ENCODE data around the gene AKIRIN1.
"Not testable (repeated sequence)": the region's sequence is repeated elsewhere in the genome, so short reads cannot be mapped to it uniquely, and the experiment has no call there.

AKIRIN1 gene

DNA sequence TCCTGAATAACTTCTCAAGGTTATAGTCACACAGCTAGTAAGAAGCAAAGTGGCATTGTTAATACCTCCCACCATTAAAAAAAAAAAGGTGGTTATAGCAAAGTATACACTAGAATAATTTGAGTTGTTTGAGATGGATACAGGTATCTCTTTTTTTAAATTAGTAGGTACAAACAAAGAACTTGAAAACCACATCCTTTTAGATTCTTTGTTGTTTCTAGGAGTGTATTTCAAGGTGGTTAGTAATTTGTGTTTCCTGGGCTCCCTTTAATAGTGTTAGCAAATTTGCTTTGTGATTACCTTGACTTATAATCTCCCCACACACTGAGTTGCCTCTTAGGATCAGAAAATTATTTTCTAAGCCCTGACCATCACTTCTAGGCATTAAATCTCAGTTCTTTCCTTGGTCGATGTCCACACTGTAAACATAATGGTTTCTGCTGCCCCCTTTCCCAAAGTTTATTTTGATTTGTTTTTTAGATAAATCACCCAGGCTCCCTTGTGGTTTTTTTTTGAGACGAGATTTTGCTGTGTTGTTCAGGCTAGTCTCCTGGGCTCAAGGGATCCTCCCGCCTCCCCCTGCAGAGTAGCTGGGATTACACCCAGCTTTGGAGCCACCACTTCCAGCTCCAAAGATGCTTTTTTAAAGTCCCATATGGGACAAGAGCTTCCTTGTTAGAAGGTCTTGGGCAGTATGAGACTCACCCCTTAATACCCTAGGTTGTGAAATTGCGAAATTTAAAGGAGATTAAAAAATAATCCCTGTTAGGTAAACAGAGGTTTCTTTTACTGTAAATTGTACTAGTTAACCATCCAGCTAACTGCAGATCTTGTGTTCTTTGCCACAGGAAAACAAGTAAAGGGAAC, 6.2 kb downstream of the AKIRIN1 start:
- DNase-seq, result no peak

DNA sequence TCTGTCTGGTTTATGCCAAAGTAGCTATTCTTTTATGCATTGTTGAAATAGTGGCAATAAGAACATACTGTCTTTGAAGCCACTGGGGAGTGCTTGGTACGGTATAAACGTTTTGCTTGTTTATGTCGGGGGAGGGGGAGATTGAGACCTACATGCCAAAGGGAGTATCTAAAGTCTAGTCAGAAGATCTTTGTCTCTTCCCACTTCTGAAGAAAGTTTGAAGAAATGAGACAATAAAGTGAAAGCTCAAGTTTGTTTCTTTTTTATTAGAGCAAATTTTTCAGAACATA, 6.8 kb downstream of the AKIRIN1 start:
- no peak for DNase-seq

DNA sequence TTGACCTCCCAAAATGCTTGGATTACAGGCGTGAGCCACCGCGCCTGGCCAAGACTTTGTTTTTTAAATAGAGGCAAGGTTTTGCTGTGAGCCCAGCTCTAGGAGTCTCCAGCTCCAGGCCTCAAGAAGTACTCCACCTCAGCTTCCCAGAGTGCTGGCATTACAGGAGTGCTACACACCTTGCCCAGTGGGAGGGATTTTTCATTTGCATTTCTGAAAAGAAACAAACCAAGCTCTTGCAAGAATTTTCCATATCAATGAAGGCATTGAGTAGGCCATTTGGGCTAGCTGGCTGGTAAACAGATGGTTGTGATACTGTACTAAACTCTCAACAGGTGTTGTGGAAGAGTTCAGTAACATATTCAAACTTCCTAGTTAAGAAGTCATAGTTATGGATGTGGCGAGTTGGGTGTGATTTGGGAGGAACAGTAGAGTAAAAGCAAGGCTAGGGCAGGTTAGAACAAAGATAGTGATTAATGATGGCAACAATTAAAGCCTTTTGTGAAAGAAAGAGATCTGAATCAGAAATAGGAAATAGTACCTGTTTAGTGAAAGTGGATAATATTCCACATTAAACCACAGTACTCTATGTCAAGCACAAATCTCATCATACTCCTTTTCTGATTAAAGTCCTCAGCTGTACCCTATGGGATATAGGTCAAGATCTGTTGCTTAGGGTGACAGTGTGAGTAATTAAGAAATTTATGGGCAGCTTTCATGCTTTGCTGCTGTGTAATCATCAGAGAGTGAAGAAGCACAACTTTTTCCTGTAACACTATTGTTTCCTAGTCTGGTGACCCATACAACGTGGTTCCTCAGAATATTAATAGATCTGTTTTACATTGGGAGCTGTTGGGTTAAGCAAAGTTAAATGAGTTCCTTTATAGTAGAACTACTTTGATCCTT, 10.7 kb downstream of the AKIRIN1 start:
- DNase-seq, result no peak

DNA sequence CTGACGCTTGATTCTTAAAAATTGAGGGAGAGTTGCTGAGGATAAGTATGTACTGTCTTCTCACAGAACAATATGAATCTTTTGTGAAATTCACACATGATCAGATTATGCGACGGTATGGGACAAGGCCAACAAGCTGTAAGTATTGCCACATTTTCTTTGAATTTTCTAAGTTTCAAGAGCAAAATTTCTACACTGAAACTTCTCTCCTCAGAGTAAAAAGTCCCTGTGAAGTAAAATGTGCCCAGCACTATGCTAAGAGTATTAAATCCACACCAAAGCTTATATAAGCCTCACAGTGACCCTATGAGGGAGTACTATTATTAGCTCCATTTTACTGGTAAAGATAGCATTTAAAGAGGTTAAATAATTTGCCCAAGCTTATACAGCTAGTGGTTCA, 12.2 kb downstream of the AKIRIN1 start:
- no peak for DNase-seq

DNA sequence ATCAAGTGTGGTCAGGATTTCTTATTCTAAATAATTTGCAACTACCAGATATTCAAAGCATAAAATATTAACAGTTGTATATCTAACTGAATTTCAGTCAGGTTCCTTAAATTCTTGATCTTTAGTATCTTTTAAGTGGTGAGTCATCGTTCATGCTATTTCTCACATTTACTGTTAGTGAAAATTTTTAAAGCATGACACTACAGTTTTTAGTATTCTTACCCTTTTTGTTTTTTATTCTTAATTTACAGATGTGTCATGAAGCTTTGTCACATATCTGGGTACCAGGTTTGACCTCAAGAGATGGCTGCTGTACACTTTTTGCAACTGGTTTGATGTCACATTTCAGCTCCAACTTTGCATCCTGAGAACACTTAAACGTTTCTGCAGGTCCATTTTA, 12.7 kb downstream of the AKIRIN1 start:
- DNase-seq, result no peak

DNA sequence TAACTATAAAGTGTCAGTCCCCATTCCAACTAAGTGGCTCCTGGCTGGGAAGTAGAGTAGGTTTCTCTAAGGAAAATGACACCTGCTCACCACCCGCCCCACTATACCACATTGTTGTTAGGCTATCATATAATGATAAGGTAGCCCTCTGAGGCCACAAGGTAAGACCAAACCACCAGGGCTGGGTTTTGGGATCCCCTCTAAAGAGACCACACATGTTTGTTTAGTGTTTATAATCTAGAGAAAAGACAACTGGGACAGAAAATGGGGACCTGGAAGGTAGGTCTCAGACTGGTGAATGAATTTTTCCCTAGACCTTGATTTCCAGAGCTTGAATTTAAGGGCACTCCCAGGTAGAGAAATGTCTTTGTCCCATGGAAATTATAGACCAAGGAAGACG, 15.2 kb downstream of the AKIRIN1 start:
- no peak for DNase-seq

DNA sequence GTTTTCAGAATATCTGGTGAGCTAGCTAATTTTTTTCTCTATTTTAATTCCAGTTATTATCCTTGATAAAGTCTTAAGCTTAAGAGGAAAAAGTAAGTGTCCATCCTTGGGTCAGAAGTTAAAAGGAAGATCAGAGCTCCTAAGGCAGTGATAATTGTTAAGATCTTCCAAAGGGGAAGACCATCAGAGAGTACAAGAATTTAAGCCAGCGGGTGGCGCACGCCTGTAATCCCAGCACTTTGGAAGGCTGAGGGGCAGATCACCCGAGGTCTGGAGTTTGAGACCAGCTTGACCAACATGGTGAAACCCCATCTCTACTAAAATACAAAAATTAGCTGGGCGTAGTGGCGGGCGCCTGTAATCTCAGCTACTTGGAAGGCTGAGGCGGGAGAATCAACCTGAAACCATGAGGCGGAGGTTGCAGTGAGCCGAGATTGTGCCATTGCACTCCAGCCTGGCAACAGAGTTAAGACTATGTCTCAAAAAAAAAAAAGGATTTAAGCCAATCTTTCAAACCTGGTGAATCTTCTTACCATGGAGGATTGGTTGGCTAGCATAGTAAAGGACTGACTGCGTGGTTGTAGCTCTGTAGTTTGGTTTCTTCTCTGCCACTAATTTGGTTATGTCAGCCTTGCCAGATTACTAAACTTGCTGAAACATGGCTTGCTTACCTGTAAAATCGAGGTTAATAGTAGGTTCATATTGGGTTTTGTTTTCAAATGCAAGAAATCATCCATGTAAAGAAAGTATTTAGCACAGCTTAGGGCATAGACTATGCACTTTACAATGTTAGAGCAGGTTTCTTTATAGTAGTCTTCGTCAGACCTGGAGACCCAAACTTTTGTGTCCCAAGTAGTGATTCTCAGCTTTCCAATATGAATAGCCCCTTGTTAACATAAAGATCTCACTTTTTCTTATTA, 15.9 kb downstream of the AKIRIN1 start:
- DNase-seq, result no peak

DNA sequence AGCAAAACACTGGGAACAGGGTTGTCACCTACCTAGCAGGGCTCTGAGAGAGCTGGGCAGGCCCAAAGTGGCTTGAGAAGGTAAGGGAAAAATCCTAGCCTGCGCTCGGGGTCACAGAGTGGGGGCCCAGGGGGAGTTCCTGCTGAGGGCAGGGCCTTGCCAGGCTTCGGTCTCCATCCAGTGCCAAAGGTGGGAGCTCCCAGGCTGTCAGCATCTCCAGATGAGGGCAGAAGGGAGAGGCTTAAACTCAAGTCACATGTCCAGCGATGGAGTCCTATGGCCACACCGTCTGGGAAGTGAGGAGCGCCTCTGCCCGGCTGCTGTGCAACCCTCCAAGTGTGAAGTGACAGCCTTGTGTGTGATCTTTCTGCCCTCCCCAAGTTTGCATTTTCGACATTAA, 23.9 kb downstream of the AKIRIN1 start:
- not testable (repeated sequence) for DNase-seq

DNA sequence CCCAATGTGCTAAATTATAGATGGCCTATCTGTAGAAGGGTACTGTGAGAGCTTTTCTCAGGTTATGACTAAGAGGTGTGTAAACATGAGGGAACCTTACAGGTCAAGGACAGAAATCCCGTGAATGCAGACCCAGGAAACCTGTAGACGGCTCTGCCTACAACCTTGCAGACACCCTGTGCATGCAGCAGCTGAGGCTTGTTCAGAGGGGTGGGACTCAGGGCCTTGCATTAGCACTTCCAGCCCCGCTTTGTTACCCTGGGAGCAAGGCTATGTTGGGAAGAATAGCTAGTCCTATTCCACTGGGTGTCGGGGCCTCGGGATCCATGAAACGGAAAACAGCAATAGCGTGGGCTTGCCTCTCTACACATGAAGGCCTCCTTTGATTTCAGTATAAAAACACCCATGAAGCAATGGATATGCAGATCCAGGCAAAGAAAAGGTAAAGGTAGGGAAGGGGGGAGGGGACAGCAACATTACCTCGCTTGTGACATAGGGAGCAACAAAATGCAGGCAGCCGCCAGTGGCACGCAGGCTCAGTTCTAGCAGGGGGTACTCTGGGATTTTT, 25.6 kb downstream of the AKIRIN1 start:
- DNase-seq, result no peak

DNA sequence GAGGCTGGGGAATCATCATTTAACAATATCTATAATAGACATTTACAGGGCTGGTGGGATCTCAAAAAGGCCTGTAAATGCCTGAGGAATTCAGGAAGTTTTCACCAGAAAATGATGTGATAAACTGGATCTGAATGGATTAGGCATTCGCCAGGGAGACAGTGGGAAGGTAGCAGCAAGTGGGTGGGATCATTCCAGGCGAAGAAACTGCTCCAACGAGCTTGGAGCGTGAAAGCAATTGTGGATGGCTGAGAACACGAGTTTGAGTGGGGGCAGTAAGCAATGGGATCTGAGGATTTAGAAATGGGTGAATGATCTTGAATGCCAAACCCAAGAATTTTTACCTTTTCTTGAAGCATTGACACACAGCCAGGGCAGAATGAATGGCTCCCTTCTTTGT, 26.2 kb downstream of the AKIRIN1 start:
- DNase-seq, result no peak

DNA sequence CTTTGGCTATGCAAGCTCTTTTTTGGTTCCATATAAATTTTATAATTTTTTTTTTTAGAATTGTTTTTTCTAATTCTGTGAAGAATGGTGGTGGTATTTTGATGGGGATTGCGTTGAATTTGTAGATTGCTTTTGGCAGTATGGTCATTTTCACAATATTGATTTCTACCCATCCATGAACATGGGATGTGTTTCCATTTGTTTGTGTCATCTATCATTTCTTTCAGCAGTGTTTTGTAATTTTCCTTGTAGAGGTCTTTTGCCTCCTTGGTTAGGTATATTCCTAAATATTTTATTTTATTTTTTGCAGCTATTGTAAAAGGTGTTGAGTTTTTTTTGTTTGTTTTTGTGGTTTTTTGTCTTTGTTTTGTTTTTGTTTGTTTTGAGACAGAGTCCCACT, 29.4 kb downstream of the AKIRIN1 start:
- not testable (repeated sequence) for DNase-seq

DNA sequence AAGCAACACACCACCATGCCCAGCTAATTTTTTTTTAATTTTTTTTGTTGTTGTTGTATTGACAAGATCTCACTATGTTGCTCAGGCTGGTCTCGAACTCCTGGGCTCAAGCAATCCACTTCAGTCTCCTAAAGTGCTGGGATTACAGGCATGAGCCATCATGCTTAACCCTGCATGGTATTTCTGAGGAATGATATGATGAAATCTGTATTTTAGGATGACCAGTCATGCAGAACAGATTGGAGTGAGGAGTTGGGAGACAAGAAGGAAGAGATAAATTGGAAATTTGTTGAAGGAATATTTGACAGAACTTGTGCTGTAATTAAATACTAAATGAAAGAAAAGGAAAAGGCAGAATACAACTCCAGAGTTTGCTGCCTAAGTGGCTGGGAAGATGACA, 30.4 kb downstream of the AKIRIN1 start:
- DNase-seq, result no peak

DNA sequence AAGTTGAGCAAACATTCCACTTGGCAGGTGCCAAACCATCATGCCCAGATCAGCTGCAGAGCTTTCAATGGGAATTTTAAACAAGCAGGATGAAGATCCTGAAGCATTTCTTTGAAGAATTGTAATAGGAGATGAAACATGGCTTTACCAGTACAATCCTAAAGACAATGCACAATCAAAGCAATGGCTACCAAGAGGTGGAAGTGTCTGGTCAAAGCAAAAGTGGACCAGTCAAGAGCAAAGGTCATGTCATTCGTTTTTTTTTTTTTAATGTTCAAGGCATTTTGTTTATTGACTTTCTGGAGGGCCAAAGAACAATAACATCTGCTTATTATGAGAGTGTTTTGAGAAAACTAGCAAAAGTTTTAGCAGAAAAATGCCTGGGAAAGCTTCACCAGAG, 32.1 kb downstream of the AKIRIN1 start:
- no peak for DNase-seq

DNA sequence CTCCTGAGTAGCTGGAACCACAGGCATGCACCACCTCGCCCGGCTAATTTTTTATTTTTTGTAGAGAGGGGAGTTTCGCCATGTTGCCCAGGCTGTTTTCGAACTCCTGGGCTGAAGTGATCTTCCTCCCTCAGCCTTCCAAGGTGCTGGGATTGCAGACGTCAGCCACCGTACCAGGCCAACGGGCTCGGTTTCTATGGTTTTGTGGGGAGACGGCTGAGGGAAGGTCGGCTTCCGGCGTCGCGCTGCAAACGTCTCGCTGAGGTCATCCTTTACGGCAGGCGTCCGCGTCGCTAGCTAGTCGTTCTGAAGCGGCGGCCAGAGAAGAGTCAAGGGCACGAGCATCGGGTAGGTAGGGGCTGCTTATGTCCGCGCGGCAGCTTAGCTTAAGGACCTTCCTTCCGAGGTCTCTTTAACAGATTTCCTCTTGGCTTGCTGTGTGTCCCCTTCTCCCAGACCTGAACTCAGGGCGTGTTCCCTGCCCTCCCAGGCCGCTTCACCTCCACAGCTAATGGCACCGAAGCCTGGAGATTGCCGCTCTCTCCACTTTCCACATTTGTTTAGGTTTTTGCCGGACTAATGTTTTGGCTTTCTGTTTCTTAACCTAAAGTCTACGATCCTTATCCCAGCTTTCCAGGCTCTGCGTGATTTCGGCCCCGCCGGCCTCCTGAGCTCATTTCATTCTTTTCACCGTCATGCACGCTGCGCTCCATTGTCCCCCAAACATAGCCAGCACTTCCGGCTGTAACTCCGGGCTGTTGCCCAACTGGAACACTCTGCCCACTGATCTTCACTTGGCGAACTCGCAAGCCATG, 35.2 kb downstream of the AKIRIN1 start, which contains the start of gene NDUFS5:
TSS of gene NDUFS5 (plus strand) at position 300 of the 815 bp plus-strand sequence. CDS start 2,375 bp downstream, outside the sequence.
- peak; percentile 68 to 76 for DNase-seq

DNA sequence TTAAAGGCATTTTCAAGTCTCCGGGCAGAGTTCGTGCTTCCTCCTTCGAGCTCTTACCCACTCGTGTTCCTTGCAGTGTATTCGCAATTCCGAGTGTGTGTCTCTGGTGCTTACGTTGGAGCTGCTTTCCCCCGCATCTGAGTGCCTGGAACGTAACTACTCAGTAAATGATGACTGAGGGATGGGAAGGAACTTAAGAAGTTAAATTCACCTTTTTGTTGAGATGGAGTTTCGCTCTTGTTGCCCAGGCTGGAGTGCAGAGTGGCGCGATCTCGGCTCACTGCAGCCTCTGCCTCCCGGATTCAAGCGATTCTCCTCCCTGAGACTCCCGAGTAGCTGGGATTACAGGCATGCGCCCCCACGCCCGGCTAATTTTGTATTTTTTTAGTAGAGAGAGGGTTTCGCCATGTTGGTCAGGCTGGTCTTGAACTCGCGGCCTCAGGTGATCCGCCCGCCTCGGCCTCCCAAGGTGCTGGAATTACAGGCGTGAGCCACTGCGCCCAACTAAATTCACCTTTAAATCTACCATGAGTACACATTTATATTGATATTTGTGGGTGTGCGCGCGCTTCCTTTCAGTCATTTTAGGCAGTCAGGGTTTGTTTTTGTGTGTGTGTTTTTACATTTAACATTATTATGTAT, 35.9 kb downstream of the AKIRIN1 start:
- no peak for DNase-seq

DNA sequence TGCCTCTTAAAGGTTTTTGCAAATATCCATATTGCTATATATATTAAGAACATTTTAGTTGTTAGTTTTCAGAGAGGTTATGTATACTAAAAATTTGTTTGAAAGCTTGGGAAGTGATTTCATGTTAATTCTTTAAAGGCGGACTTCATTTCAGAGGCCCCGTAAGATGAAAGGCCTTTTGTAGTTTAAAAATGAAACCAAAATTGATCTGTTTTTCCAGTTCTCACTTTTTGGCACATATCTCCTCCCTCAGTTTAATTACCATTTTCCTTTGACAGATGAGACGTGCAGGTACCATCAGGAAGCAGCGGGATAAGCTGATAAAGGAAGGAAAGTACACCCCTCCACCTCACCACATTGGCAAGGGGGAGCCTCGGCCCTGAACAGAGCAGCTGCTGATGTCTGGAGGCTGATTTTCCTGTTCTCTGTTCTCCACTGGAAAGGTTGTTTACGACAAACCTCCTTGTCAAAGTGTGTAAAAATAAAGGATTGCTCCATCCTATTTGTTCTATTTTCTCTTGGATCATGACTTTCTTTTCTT, 43.1 kb downstream of the AKIRIN1 start:
- DNase-seq, result no peak

DNA sequence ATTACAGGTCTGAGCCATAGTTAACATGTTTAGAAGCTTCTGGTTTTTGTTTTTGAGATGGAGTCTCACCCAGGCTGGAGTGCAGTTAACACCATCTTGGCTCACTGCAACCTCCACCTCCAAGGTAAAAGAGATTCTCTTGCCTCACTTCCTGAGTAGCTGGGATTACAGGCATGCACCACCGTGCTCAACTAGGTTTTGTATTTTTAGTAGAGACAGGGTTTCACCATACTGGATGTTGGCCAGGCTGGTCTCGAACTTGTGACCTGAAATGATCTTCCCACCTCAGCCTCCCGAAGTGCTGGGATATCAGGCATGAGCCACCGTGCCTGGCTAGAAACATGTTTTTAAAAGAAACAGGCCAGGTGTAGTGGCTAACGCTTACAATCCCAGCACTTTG, 45.6 kb downstream of the AKIRIN1 start:
- no peak for DNase-seq

DNA sequence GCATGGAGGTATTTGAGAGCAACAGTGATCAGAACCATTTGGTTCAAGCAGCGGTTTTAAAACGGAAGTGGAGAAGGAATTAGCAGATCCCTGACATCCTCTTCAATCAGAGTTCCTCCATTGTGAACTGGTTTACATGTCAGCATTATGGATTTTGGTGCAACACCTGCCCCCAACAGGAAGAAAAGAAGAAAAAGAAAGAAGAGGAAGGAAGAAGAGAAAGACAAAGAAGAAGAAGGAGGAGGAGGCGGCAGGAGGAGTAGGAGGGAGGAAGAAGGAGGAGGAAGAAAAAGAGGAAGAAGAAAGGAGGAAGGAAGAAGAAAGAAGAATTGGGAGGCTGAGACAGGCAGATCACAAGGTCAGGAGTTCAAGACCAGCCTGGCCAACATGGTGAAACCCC, 52.4 kb downstream of the AKIRIN1 start:
- no peak for DNase-seq

DNA sequence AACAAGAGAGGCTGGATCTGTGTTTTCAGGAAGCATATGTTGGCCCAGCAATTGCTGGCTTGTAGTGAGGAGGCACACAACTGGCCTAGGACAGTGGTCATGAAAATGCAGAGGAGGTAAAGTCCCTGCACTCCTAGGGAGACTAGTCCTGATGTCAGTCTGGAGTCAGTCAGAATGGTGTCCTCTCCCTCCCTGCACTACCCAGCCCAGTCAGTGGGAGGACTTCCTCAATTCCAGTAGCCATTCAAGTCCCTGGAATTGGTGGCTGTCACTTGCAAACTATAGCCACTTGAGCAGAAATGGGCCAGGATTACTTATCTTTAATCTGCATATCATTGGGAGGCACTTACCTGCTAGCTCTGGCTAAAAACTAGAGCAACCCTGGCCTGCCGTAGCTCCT, 53.7 kb downstream of the AKIRIN1 start:
- DNase-seq, result no peak

DNA sequence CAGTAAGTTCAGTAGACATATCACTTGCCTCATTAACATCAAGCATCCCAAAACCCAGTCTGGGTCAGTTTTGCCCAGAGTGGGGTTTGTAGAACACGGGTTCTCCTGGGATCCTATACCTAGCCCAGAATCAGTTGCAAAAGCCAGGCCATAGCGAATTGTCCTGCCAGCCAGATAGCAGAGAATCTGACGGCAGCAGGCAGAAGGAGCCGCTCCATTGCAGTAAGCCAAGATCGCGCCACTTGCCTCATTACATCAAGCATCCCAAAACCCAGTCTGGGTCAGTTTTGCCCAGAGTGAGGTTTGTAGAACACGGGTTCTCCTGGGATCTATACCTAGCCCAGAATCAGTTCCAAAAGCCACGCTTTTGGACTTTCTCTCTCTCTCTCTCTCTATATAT, 54.2 kb downstream of the AKIRIN1 start:
- no peak for DNase-seq

Data from NCI-H1930 (cell line).